Muscle of back (tissue), 11 donors: Measurements from ENCODE around the gene MIPOL1. TPM values are rescaled to one million over a fixed set of nuclear protein-coding genes. Genes with fewer than 3 reads are reported as not detected.

Source experiments
- DNase-seq, 3 donors: peaks; one replicate each; pipeline versions ENCODE4 v3.0.0 to v3.0.0-alpha.2; 2013
- polyA plus RNA-seq, 10 donors: library from polyadenylated mRNA; unstranded; fragments of 120-200 nt; gene quantifications; one replicate each; pipeline ENCODE4 v1.2.1, GENCODE V29; 2013; ENCODE audit not compliant: insufficient read length in 10 of 10

The MIPOL1 gene
- polyA plus RNA-seq, 10 donors, result 4.2 to 8.3 (median 4.9) TPM

GRCh38 chr14:37230551-37231194 lies 32.9 kb downstream of the MIPOL1 start:
- peak; percentile 26 to 55 (median 36) for DNase-seq

GRCh38 chr14:37232907-37233481 lies 35.3 kb downstream of the MIPOL1 start:
- peak in 2 of 3 donors; percentile 17 for DNase-seq

- DNase-seq, result no peak
Observed at GRCh38 chr14:37234222-37234621, 36.5 kb downstream of the MIPOL1 start.

GRCh38 chr14:37236044-37236443 lies 38.3 kb downstream of the MIPOL1 start:
- peak in 1 of 3 donors; percentile 33 for DNase-seq

- no peak for DNase-seq
Observed at GRCh38 chr14:37237094-37237493, 39.4 kb downstream of the MIPOL1 start.

GRCh38 chr14:37237735-37238200 lies 40.0 kb downstream of the MIPOL1 start:
- DNase-seq, result no peak

GRCh38 chr14:37241198-37241597 lies 43.5 kb downstream of the MIPOL1 start:
- no peak for DNase-seq

- peak; percentile 23 to 46 (median 30) for DNase-seq
Observed at GRCh38 chr14:37246427-37246829, 48.7 kb downstream of the MIPOL1 start.

GRCh38 chr14:37247791-37248461 lies 50.2 kb downstream of the MIPOL1 start:
- DNase-seq, result no peak

- DNase-seq, result no peak
Observed at GRCh38 chr14:37251775-37252174, 54.0 kb downstream of the MIPOL1 start.

- no peak for DNase-seq
Observed at GRCh38 chr14:37252434-37252833, 54.7 kb downstream of the MIPOL1 start.

- DNase-seq, result peak in 2 of 3 donors; percentile 9 to 43
Observed at GRCh38 chr14:37253905-37254304, 56.2 kb downstream of the MIPOL1 start.

GRCh38 chr14:37254411-37254947 lies 56.7 kb downstream of the MIPOL1 start:
- no peak for DNase-seq

- DNase-seq, result no peak
Observed at GRCh38 chr14:37257501-37258070, 59.8 kb downstream of the MIPOL1 start.

- no peak for DNase-seq
Observed at GRCh38 chr14:37262649-37263048, 64.9 kb downstream of the MIPOL1 start.

GRCh38 chr14:37263656-37264236 lies 66.0 kb downstream of the MIPOL1 start:
- DNase-seq, result no peak

GRCh38 chr14:37268788-37269187 lies 71.1 kb downstream of the MIPOL1 start:
- no peak for DNase-seq

GRCh38 chr14:37270629-37271028 lies 72.9 kb downstream of the MIPOL1 start:
- no peak for DNase-seq

- no peak for DNase-seq
Observed at GRCh38 chr14:37272569-37272968, 74.8 kb downstream of the MIPOL1 start.

GRCh38 chr14:37274652-37275051 lies 76.9 kb downstream of the MIPOL1 start:
- no peak for DNase-seq

GRCh38 chr14:37275963-37276362 lies 78.2 kb downstream of the MIPOL1 start:
- no peak for DNase-seq
